ENCODE results near the gene REXO1.
"Not testable (repeated sequence)": the region's sequence is repeated elsewhere in the genome, so short reads cannot be mapped to it uniquely, and the experiment has no call there.

The REXO1 gene

GRCh38 chr19:1812426-1813191 lies 35.7 kb downstream of the REXO1 start:
- peak; percentile 97 for DNase-seq

GRCh38 chr19:1811942-1812425 lies 36.3 kb downstream of the REXO1 start, which contains the start of gene ATP8B3:
TSS of gene ATP8B3 (minus strand) at chr19:1812276. CDS start at chr19:1811736, 540 bp downstream.
- DNase-seq, result no peak

- DNase-seq, result peak; percentile 42
Observed at GRCh38 chr19:1811472-1811894, 36.8 kb downstream of the REXO1 start.

GRCh38 chr19:1810439-1811160 lies 37.7 kb downstream of the REXO1 start:
- DNase-seq, result no peak

- DNase-seq, result no peak
Observed at GRCh38 chr19:1809678-1810077, 38.6 kb downstream of the REXO1 start.

- no peak for DNase-seq
Observed at GRCh38 chr19:1808395-1808731, 39.9 kb downstream of the REXO1 start.

GRCh38 chr19:1807695-1808394 lies 40.4 kb downstream of the REXO1 start:
- no peak for DNase-seq

- DNase-seq, result no peak
Observed at GRCh38 chr19:1807030-1807694, 41.1 kb downstream of the REXO1 start.

- DNase-seq, result no peak
Observed at GRCh38 chr19:1806184-1807029, 41.9 kb downstream of the REXO1 start.

GRCh38 chr19:1805401-1806183 lies 42.7 kb downstream of the REXO1 start:
- no peak for DNase-seq

GRCh38 chr19:1804858-1805257 lies 43.4 kb downstream of the REXO1 start:
- DNase-seq, result no peak

GRCh38 chr19:1799695-1800342 lies 48.5 kb downstream of the REXO1 start:
- DNase-seq, result no peak

GRCh38 chr19:1797313-1797712 lies 51.0 kb downstream of the REXO1 start:
- not testable (repeated sequence) for DNase-seq

- DNase-seq, result no peak
Observed at GRCh38 chr19:1796395-1797142, 51.7 kb downstream of the REXO1 start.

- no peak for DNase-seq
Observed at GRCh38 chr19:1794424-1795172, 53.7 kb downstream of the REXO1 start.

GRCh38 chr19:1791879-1792278 lies 56.4 kb downstream of the REXO1 start:
- no peak for DNase-seq

GRCh38 chr19:1790054-1790792 lies 58.1 kb downstream of the REXO1 start:
- DNase-seq, result no peak
